Measurements from ENCODE around the gene GRIK1.
"Not testable (repeated sequence)": the region's sequence is repeated elsewhere in the genome, so short reads cannot be mapped to it uniquely, and the experiment has no call there.

Gene GRIK1

DNA sequence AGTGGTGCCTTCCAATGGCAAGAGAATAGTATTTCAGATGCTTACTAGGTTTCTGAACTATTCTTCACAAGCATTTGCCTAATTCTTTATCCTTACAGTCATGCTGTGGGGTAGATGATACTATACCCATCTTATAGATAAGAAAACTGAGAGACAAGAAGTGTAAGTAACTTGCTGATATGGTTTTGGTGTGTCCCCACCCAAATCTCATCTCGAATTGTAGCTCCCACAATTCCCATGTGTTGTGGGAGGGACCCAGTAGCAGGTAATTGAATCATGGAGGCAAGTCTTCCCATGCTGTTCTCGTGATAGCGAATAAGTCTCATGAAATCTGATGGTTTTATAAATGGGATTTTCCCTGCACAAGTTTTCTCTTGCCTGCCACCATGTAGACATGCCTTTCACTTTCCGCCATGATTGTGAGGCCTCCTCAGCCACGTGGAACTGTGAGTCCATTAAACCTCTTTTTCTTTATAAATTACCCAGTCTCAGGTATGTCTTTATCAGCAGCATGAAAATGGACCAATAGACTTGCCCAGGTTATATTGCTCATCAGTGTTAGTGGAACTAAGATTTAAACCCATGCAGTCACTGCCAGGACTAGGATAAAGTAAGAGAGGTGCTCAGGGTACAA lies 298.7 kb downstream of the GRIK1 start:
- no peak for DNase-seq

DNA sequence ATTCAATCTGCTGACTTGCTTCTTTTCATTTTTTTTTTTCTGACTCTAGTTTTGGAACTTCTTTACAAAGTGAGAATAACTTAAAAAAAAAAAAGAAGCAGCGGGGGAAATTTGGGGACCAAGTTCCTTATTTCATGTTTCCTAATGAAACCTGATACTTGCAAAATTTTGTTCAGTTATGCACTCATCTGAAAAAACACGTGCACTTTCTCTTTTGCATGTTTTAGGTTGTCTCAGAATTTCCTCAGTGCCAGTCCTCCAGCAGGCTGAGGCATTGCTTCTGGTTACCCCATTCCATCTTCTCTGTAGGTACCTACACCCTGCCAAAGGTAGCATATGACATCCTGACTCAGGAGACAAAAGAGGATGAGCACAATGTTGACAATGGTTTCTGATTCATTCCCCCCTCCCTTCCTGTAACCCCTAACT lies 299.7 kb downstream of the GRIK1 start:
- DNase-seq: peak; percentile 37 to 81 (median 69)

DNA sequence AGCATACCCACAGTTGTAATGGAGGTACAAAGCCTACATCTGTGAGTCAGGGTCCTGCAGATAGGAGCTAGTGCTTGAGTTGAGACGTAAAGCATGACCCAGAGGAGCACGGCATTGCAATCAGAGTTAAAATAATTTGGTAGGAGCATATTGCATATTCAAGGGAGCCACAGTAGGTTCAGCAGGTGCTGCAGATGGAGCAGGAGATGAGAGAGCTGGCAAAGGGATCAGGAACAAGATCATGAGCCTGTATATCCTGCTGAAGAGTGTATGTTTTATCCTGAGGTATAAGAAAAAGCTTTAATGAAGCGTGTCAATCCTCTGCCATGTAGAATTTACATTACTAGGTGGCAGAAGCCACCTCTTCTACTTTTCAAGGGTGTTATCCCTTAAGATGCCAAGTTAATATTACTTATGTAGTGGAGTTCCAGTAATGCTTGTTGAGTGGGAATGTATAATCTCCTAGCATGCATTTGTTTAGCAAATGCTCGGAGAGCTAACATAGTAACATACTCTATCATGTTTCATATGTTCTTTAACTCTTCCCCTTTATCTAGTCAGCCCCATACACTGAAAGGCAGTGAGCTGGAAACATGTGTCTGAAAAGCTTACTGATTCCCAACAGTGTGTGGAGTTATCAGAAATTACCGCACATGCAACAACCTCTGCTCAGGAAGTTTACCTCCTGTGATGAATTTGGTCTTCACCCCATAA lies 300.3 kb downstream of the GRIK1 start:
- peak in 2 of 4 experiments; percentile 15 to 20 for DNase-seq

DNA sequence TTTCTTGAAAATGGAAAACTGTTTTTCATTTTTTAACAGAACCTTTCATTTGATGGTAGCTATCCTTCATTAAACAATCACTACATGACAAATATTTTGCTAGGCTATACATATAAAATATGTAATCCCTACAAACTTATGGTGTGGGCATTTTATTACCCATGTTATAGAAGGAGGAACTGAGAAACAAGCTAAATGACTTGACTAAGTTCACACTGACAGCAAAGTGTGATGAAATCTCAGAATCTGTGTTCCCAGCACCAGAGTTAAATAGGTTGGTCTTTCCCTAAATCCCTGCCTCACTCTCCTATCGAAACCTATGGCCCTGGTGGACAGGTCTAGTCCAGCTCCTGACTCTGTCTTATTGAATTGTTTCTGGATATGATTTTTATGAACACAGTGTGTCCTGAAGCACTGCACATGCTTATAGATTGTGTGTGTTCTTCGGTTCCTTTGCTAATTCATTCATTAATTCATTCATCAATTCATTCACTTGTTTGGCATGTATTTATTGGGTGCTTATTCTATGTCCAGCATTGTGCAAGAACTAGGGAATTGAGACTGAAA lies 301.0 kb downstream of the GRIK1 start:
- DNase-seq: peak in 3 of 4 experiments; percentile 33 to 67 (median 53)

DNA sequence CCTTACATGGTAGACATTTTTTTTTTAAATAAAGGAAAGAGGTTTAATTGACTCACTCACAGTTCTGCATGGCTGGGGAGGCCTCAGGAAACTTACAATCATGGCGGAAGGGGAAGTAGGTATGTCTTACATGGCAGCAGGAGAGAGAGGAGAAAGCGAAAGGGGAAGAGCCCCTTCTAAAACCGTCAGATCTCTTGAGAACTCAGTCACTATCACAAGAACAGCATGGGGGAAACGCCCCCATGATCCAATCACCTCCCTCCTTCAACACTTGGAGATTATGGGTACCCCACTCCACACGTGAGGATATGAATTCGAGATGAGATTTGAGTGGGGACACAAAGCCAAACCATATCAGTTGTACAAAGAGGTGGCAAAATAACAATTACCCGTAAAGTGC lies 301.7 kb downstream of the GRIK1 start:
- peak; percentile 9 to 43 (median 30) for DNase-seq

DNA sequence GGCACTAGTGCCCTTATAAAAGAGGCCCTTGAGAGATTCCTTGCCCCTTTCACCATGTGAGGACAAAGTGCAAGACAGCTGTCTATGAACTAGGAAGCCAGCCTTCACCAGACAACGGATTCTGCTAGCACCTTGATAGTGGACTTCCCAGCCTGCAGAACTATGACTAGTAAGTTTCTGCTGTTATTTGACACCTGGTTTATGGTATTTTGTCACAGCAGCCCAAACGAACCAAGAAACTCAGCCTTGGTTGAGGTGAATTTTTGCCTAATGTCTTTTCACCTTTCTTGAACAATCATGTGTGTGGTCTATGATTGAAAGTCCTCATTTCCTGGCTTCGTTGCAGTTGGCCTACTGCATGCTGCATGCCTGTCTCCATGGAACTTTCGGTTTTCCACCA lies 302.2 kb downstream of the GRIK1 start:
- no peak for DNase-seq

DNA sequence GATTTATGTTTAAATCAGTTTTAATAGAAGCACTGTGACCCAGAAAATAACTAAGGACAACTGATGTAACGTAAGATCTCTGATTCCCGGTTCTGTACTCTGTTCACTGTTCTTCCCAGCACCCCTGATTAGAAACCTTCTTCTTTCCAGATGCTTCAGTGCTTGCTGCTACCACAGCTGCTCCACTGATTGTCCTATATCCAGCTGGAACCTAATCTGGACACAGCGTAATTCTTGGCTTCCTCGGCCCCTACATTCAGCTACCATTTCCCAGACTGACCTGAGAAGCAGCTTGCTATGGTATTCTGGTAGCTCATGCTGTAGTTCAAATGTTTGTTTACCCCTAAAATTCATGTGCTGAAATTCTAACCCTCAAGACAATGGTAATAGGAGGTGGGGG lies 302.7 kb downstream of the GRIK1 start:
- DNase-seq: no peak

DNA sequence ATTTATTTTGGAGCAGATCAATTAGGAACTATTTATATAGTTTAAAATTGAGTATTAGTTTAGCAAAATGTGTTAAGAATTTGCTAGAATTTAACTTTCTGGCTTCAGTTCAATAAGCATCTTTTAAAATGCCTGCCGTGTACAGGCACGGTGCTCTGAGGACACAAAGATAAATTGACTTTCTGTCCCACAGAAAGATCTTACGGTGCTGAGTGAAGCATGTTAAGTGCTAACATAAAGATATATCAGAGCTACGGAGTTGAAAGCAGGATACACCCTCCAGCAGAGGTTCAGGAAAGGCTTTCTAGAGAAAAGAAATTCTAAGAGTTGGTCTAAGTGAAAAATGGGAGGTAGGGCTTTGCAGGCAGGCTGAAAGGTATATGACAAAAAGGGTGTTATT lies 305.4 kb downstream of the GRIK1 start:
- no peak for DNase-seq

DNA sequence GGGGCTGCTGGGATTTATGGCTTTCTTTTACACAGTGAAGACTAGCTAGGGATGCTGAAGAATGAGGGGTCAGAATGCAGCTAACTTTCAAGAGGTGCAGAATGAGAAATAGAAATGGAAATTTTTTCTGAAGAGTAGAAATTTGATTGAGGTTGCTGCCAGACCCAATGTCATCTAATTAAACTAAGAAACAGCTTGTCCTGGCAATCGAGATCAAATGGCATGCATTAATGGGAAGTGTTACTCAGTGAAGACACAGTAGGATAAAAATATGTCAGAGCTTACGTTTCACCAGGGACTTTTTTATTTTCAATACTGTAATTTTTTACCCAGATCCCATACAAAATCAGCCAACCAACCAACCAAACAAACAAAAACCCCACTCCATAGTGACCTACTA lies 306.0 kb downstream of the GRIK1 start:
- DNase-seq: no peak

DNA sequence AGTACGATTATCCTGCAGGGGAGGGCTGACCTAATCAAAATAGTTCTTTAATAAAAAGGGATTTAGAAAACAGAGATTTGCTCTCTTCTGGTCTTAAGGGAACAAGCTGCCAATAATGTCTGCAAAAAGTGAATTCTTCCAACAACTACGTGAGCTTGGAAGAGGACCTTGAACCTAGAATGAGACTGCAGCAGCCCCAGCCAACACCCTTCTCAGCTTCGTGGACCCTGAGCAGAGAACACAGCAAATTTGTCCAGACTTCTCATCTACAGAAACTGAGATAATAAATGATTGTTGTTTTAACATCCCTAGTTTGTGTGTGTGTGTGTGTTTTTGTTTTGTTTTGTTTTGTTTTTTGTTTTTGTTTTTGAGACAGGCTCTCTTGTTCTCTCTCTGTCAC lies 309.4 kb downstream of the GRIK1 start:
- no peak for DNase-seq

DNA sequence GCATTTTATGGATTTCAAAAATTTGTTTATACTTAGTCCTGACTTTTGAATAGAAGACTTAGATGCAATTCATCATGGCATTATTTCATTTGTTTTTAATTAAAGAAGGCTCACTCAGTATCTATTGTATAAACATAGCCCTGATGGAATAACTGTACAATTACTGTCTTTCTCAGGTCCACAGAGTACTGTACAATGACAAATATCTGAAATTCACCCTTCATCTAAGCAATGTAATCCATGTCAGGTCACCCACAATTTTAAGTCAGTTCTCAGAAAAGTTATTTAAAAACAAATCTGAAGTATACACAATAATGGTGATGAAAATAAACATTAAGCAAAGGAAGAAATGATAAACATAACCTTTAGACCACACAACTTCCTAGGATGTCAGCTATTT lies 311.9 kb downstream of the GRIK1 start:
- DNase-seq: no peak

DNA sequence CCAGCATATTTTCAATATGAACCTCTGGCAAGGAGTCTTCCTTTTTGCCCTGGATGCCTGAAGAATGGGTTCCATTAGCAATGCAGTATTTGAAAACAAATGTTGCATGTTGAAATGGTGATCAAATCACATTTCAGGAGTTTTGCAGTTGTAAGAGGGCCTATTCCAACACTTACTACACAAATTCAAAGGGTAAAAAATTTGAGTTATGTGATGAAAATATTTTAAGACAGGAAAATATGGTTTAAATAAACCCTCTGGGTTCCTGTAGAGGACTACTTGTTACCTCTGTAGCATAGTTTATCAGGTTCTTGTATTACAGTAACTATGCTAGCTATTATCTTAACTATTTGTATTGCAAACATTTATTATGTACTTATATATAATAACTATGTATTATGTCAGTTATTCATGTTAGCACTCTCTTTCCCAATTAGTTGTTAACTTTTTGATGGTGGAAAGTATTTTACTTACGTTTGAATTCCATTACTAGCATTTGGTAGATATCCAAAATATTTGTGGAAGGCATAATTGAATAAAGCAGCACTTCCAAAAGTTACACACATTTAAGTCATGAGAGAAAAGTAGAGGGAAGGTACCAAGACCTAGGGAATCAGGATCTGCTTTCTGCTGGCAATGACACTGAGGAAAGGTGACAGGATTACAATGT lies 312.9 kb downstream of the GRIK1 start:
- DNase-seq: no peak

DNA sequence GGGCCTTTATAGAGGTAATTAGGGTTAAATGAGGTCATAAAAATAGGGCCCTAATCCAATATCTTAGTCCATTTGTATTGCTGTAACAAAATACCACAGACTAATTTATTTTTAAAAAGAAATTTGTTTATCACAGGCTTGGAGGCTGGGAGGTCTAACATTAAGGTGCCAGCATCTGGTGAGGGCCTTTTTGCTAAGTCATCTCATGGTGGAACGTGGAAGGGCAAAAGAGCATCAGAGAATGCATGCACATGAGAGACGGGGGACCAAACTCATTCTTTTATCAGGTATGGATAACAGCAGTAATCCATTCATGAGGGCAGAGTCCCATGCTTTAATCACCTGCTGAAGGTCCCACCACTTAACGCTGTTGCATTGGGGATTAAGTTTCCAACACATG lies 313.8 kb downstream of the GRIK1 start:
- no peak for DNase-seq

DNA sequence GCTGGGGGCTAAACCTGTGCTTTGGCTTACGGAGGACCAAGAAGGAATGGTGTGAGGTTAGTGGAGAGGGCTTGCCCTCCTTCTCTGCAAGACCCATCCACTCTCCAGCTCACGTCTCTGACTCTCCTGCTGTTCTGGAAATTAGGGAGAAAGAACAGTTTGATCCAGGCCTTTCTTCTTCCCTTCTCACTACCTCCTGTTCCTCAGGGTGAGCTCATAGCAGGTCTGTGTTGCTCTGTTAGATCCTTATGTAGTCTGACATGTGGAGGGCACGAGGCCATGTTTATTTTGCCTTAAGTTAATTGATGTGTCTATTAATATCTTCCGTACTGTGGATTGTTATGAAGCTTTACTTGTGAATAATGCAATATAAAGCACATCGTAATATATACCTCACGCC lies 315.0 kb downstream of the GRIK1 start:
- no peak for DNase-seq

DNA sequence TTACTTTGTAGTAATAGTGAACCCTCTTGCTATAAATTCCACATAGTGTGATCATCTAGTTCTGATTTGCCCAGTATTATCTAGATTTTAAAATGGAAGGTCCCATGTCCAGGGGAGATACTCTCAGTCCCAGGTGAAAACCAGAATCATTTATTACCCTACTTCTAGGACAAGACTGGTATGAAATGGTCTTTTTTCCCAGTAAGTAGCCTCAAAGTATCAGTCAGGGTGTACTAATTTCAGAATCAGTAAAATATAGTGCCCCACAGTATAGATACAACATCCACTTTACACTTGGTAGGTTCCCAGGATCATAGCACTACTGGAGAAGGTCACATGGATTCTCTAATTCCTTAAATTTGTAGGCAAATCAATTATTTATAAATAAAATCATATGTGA lies 318.3 kb downstream of the GRIK1 start:
- DNase-seq: no peak

DNA sequence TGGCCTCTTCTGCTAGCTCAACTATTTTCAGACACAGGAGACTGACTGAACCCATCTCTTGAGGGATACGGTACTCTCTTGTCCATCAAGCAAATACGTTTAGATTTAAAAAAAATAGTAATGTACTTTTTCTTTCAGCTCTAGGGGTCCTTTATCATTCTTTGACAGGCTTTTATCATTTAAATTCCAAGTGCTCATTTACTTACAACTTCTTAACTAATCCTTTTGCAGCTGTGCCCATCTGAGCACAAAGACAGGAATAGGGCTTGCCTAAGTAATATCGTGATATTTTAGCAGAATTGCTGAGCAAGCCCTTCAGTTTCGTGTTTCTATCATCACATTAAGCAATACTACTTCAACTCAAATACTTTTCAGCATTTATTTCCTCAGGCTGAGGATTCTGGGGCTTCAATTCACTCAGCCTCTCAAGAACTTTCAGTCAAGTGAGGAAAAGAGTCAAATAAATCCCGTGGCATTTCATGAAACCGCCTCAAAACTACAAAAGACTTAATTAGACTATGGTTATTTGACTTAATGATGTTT lies 323.5 kb downstream of the GRIK1 start:
- DNase-seq: no peak

DNA sequence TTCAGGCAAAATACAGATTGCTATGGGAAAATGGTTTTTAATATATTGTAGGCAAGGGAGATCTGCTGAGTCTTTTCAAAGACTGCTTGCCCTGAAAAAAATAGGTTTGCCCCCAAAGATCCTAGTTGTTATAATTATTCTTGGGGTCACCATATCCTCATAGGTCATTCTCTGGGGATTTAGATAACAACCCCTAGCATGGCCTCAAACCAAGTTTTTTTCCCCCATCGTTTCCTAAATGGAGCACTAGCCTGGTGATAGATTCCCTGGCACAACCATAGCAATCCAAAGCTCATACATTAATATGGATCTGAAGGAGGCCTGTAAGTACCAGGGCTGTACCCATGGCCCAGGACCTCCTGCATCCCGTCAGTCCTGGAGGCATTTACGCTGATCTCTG lies 325.9 kb downstream of the GRIK1 start:
- no peak for DNase-seq

DNA sequence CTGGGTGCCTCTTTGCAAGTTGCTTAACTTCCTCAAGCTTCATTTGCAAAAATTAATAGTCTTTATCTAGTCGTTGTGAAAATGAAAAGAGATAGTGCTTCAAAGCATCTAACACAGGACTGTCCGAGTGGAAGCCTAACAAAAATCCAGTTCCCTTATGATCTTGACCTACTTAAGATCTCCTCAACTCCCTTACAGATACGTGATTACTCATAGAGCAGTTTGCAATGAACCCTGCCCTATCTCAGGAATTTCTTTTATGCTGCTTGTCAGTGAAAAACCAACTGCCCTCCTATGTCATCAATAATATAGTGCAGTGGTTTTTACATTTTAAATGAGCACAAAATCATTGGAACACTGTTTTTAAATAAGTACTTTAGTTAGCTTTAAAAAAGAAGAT lies 326.8 kb downstream of the GRIK1 start:
- DNase-seq: no peak

DNA sequence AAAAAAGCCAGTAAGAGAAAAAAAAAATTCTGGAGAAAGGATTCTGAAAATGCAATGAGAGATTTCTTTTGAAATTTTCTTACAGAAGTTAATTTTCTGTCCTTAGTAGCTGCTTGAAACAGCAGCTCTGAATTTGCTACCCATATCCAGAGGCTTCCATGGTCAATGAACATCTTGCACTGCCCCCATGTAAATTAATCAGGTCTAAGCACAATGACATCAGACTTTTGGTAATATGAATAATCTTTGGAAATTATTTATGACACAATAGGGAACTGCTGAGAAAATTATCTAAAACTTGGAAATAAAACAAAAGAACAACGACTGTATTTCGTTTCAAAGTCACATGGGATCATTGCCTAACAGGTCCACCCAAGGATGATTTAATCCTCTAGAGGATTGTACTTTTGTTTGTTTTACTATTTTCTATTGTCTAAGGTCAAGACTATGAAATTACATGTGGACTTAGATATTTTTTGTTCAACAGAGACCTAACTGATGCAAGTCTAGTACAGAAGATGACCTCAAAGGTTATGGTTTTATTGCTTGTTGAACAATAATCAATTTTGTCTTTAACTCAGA lies 328.9 kb downstream of the GRIK1 start:
- no peak for DNase-seq

DNA sequence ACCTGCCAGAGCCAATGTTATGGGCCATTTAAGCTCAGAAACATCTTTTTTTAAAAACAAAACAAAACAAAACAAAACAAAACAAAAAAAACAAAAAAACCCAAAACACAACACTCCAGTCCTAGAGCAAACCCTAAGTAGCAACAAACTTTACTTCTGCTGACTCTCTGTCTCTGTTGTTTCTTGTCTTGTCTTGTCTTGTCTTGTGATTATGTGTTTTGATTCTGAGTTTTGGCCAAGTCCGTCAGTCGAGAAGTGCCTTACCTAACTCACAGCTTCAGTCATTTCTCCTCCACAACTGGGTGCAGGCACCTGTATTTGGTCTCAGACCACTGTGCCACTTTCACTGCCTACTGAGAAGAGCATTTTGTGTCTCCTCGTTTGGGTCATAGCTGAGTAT lies 333.2 kb downstream of the GRIK1 start:
- DNase-seq: no peak

DNA sequence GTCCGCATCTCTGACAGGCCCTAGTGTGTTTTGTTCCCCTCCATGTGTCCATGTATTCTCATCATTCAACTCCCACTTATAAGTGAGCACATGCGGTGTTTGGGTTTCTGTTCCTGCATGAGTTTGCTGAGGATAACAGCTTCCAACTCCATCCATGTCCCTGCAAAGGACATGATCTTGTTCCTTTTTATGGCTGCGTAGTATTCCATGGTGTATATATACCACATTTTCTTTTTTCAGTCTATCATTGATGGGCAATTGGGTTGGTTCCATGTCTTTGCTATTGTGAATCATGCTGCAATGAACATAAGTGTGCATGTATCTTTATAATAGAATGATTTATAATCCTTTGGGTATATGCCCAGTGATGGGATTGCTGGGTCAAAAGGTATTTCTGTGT lies 334.6 kb downstream of the GRIK1 start:
- DNase-seq: not testable (repeated sequence)

DNA sequence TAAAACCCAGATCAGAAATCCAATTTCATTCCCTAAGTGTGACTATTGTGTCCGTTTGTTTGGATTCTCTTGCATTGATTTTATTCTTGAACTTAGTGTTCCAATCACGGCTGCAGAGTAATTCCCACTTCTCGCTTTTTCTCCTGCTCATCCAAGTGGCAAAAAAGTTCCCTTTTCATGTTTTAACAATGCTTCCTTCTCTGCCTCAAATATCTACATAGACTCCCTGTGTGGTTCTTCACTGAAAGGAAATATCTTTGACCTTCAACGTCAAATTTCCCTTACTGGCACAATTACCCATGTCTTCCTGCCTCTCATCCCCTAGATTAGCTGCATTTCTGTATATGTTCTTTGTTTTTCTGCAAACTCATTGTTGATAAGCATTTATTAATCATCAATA lies 335.7 kb downstream of the GRIK1 start:
- DNase-seq: no peak

DNA sequence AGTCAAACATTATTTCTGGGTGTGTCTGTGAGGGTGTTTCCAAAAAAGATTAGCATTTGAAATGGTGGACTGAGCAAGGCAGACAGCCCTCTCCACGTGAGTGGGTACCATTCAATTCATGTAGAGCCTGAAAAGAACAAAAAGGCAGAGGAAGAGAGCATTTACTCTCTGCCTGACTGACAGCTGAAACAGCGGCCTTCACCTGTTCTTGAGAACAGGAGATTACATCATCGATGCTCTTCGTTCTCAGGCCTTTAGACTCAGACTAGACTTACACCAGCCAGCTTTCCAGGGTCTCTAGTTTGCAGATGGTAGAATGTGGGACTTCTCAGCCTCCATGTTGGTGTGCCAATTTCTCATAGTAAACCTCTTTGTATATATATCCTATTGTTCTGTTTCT lies 338.7 kb downstream of the GRIK1 start:
- no peak for DNase-seq
